Naive thymus-derived CD8-positive, alpha-beta T cell (primary cell): Measurements from ENCODE around the gene NR0B2. TPM values are rescaled to one million over a fixed set of nuclear protein-coding genes. Genes with fewer than 3 reads are reported as not detected.

Experiments
- polyA plus RNA-seq, 3 donors: library from polyadenylated mRNA; unstranded; fragments of 300-500 nt; fragmentation: Illumina TruSeq; gene quantifications; one replicate each; pipeline ENCODE4 v1.2.3, GENCODE V29; 2021
- total RNA-seq, 8 experiments: library from RNA in 2 of 8; stranded (reverse) in 2 of 8; gene quantifications; one replicate each; pipeline ENCODE4 v1.2.3 and lab custom pipeline; 2021 to 2026

The NR0B2 gene
- total and polyA plus RNA-seq, 5 experiments from 2014 or later, result 0.18 TPM; not detected in 4

Other genes starting within 250 kb of the NR0B2 start
- 100 to 1,000 TPM; 123 TPM for gene ARID1A, start 218.0 kb downstream of the NR0B2 start, total RNA-seq
- gene ARID1A, start 218.0 kb downstream of the NR0B2 start, polyA plus RNA-seq, result 10 to 100 TPM; 21.2 to 32.0 (median 28.9) TPM
- 10 to 100 TPM; 25.2 to 27.2 TPM for gene PIGV, start 126.0 kb downstream of the NR0B2 start, total RNA-seq
- gene PIGV, start 126.0 kb downstream of the NR0B2 start, polyA plus RNA-seq, result 10 to 100 TPM in 1 of 3 donors, 1 to 10 TPM in 2; 8.2 to 14.4 (median 9.6) TPM
- 10 to 100 TPM; 29.9 to 37.4 TPM for gene ZDHHC18, start 87.3 kb downstream of the NR0B2 start, total RNA-seq
- gene ZDHHC18, start 87.3 kb downstream of the NR0B2 start, polyA plus RNA-seq, result 10 to 100 TPM in 2 of 3 donors, 1 to 10 TPM in 1; 4.6 to 17.2 (median 12.8) TPM
- under 1 TPM; 0.38 to 0.47 TPM for gene SFN, start 50.8 kb downstream of the NR0B2 start, total RNA-seq
- not detected for gene SFN, start 50.8 kb downstream of the NR0B2 start, polyA plus RNA-seq
- gene GPN2, start 23.7 kb downstream of the NR0B2 start, total RNA-seq, result 10 to 100 TPM; 30.3 to 35.4 TPM
- 10 to 100 TPM in 2 of 3 donors, 1 to 10 TPM in 1; 9.7 to 14.8 (median 12.5) TPM for gene GPN2, start 23.7 kb downstream of the NR0B2 start, polyA plus RNA-seq
- gene GPATCH3, start 13.5 kb downstream of the NR0B2 start, total RNA-seq, result 10 to 100 TPM; 26.4 to 30.3 TPM
- 10 to 100 TPM; 10.9 to 15.2 (median 11.5) TPM for gene GPATCH3, start 13.5 kb downstream of the NR0B2 start, polyA plus RNA-seq
- 10 to 100 TPM; 46.6 to 48.8 TPM for gene NUDC, start 7.8 kb upstream of the NR0B2 start, total RNA-seq
- gene NUDC, start 7.8 kb upstream of the NR0B2 start, polyA plus RNA-seq, result 100 to 1,000 TPM; 104 to 131 (median 120) TPM
- 1 to 10 TPM; 2.8 to 3.5 TPM for gene KDF1, start 46.5 kb upstream of the NR0B2 start, total RNA-seq
- 1 to 10 TPM; 2.8 to 7.7 (median 6.9) TPM for gene KDF1, start 46.5 kb upstream of the NR0B2 start, polyA plus RNA-seq
- gene TRNP1, start 79.7 kb upstream of the NR0B2 start, total RNA-seq, result not detected
- not detected for gene TRNP1, start 79.7 kb upstream of the NR0B2 start, polyA plus RNA-seq
- not detected for gene TENT5B, start 98.9 kb upstream of the NR0B2 start, total RNA-seq
- gene TENT5B, start 98.9 kb upstream of the NR0B2 start, polyA plus RNA-seq, result not detected
- gene SLC9A1, start 241.2 kb upstream of the NR0B2 start, total RNA-seq, result 10 to 100 TPM; 16.2 to 17.7 TPM
- 10 to 100 TPM in 1 of 3 donors, 1 to 10 TPM in 2; 4.5 to 14.2 (median 8.5) TPM for gene SLC9A1, start 241.2 kb upstream of the NR0B2 start, polyA plus RNA-seq